ENCODE data around the gene TSC2. TPM values are rescaled to one million over a fixed set of nuclear protein-coding genes. Genes with fewer than 3 reads are reported as not detected.
"Not testable (repeated sequence)": the region's sequence is repeated elsewhere in the genome, so short reads cannot be mapped to it uniquely, and the experiment has no call there.

TSC2 gene
- total RNA-seq, 1 donor from 2014 or later, result 139 TPM

GRCh38 chr16:2121853-2122252 is 74.1 kb downstream of the TSC2 start:
- H3K27me3 Mint-ChIP-seq, result no peaks in the 10 kb centered on the region
- DNase-seq (no peak), ATAC-seq (ENCODE audit: low read depth) (no peak)
- POLR2A ChIA-PET, result interaction anchor here (0.6 to 1.7 kb wide), 2 partner anchors 33 to 366 kb away, joined by 3 to 10 read pairs; partner anchors contain the start of gene TRAF7
- H3K9me3 Mint-ChIP-seq, result no peaks in the 10 kb centered on the region
- no peak overlapping the region for H3K27ac Mint-ChIP-seq
- H3K36me3 Mint-ChIP-seq (ENCODE audit: low read depth), result no peaks in the 10 kb centered on the region
- no peak overlapping the region for H3K4me3 Mint-ChIP-seq
- TF ChIP-seq CTCF (IDR thresholded peaks at IDR 0.05), result no peak
- peaks cover 15% of the 10 kb centered on the region for H3K4me1 Mint-ChIP-seq
- intact Hi-C loops (cut with micrococcal nuclease), result loop anchor here (1.0 to 5.0 kb wide), 2 partner anchors 18 to 75 kb away; partner anchors contain the start of genes NTHL1 and TSC2
- CTCF ChIA-PET, result interaction anchor here (1.0 to 1.4 kb wide), 4 partner anchors 19 to 217 kb away, joined by 3 to 11 read pairs (median 4); no protein-coding TSS in a partner anchor

- Mint-ChIP-seq H3K4me3 (no peak overlapping the region), H3K36me3 (ENCODE audit: low read depth) (no peaks in the 10 kb centered on the region), H3K4me1 (peaks cover 18% of the 10 kb centered on the region), H3K27me3 (no peaks in the 10 kb centered on the region), H3K27ac (no peak overlapping the region), H3K9me3 (no peaks in the 10 kb centered on the region)
- TF ChIP-seq CTCF (IDR thresholded peaks at IDR 0.05), result no peak
- DNase-seq (no peak), ATAC-seq (ENCODE audit: low read depth) (no peak)
- ChIA-PET POLR2A (interaction anchor here (1.7 kb wide), 1 partner anchor 32 kb away, joined by 10 read pairs; the partner anchor contains the start of gene TRAF7), CTCF (no interaction called here)
- intact Hi-C loops (cut with micrococcal nuclease), result loop anchor here (5.0 kb wide), 1 partner anchor 75 kb away; the partner anchor contains the start of genes NTHL1 and TSC2
Observed at GRCh38 chr16:2122429-2122828, 74.6 kb downstream of the TSC2 start.

- intact Hi-C loops (cut with micrococcal nuclease), result loop anchor here (5.0 kb wide), 1 partner anchor 76 kb away; the partner anchor contains the start of genes NTHL1 and TSC2
- ATAC-seq (ENCODE audit: low read depth); H3K9me3 Mint-ChIP-seq; H3K36me3 Mint-ChIP-seq (ENCODE audit: low read depth); H3K27ac Mint-ChIP-seq; H3K4me3 Mint-ChIP-seq; H3K27me3 Mint-ChIP-seq; POLR2A ChIA-PET; DNase-seq: not testable (repeated sequence)
- peaks cover 20% of the 10 kb centered on the region for H3K4me1 Mint-ChIP-seq
- CTCF ChIA-PET, result interaction anchor here (0.6 kb wide), 1 partner anchor 18 kb away, joined by 3 read pairs; no protein-coding TSS in a partner anchor
Observed at GRCh38 chr16:2122934-2123683, 75.3 kb downstream of the TSC2 start.

- peaks cover 25% of the 10 kb centered on the region for H3K4me1 Mint-ChIP-seq
- H3K36me3 Mint-ChIP-seq (ENCODE audit: low read depth); DNase-seq; H3K27me3 Mint-ChIP-seq; ATAC-seq (ENCODE audit: low read depth); H3K27ac Mint-ChIP-seq; H3K4me3 Mint-ChIP-seq; POLR2A ChIA-PET; H3K9me3 Mint-ChIP-seq: not testable (repeated sequence)
- CTCF ChIA-PET, result interaction anchor here (0.6 kb wide), 1 partner anchor 17 kb away, joined by 3 read pairs; no protein-coding TSS in a partner anchor
- intact Hi-C loops (cut with micrococcal nuclease), result loop anchor here (5.0 kb wide), 1 partner anchor 77 kb away; the partner anchor contains the start of genes NTHL1 and TSC2
Observed at GRCh38 chr16:2123706-2124376, 76.1 kb downstream of the TSC2 start.

- ATAC-seq (ENCODE audit: low read depth); H3K36me3 Mint-ChIP-seq (ENCODE audit: low read depth); H3K4me3 Mint-ChIP-seq; H3K9me3 Mint-ChIP-seq; POLR2A ChIA-PET; H3K27ac Mint-ChIP-seq; CTCF ChIA-PET; DNase-seq; H3K27me3 Mint-ChIP-seq: not testable (repeated sequence)
- H3K4me1 Mint-ChIP-seq, result peaks cover 27% of the 10 kb centered on the region
- intact Hi-C loops (cut with micrococcal nuclease), result loop anchor here (5.0 kb wide), 1 partner anchor 77 kb away; the partner anchor contains the start of genes NTHL1 and TSC2
Observed at GRCh38 chr16:2124377-2124693, 76.5 kb downstream of the TSC2 start.

- H3K9me3 Mint-ChIP-seq; H3K27ac Mint-ChIP-seq; POLR2A ChIA-PET; ATAC-seq (ENCODE audit: low read depth); H3K27me3 Mint-ChIP-seq; H3K4me3 Mint-ChIP-seq; H3K36me3 Mint-ChIP-seq (ENCODE audit: low read depth); DNase-seq; CTCF ChIA-PET: not testable (repeated sequence)
- intact Hi-C loops (cut with micrococcal nuclease), result loop anchor here (5.0 kb wide), 1 partner anchor 78 kb away; the partner anchor contains the start of genes NTHL1 and TSC2
- H3K4me1 Mint-ChIP-seq, result peaks cover 27% of the 10 kb centered on the region
Observed at GRCh38 chr16:2124694-2125444, 77.1 kb downstream of the TSC2 start.

GRCh38 chr16:2125609-2126008 is 77.8 kb downstream of the TSC2 start:
- H3K27ac Mint-ChIP-seq; H3K4me3 Mint-ChIP-seq; ATAC-seq (ENCODE audit: low read depth); H3K9me3 Mint-ChIP-seq; CTCF ChIA-PET; intact Hi-C loops (cut with micrococcal nuclease); H3K27me3 Mint-ChIP-seq; POLR2A ChIA-PET; H3K36me3 Mint-ChIP-seq (ENCODE audit: low read depth); DNase-seq: not testable (repeated sequence)
- H3K4me1 Mint-ChIP-seq, result peaks cover 27% of the 10 kb centered on the region

GRCh38 chr16:2126161-2126743 is 78.5 kb downstream of the TSC2 start:
- H3K36me3 Mint-ChIP-seq (ENCODE audit: low read depth); CTCF ChIA-PET; H3K9me3 Mint-ChIP-seq: not testable (repeated sequence)

GRCh38 chr16:2126928-2127556 is 79.3 kb downstream of the TSC2 start:
- H3K9me3 Mint-ChIP-seq; DNase-seq; intact Hi-C loops (cut with micrococcal nuclease); ATAC-seq (ENCODE audit: low read depth); H3K4me3 Mint-ChIP-seq; H3K27me3 Mint-ChIP-seq; H3K27ac Mint-ChIP-seq; CTCF ChIA-PET; H3K36me3 Mint-ChIP-seq (ENCODE audit: low read depth): not testable (repeated sequence)
- POLR2A ChIA-PET, result interaction anchor here (1.1 kb wide), 1 partner anchor 28 kb away, joined by 3 read pairs; the partner anchor contains the start of gene TRAF7
- peaks cover 25% of the 10 kb centered on the region for H3K4me1 Mint-ChIP-seq

More at GRCh38 chr16:2126161-2126743, 78.5 kb downstream of the TSC2 start:
- intact Hi-C loops (cut with micrococcal nuclease); H3K4me3 Mint-ChIP-seq; H3K27me3 Mint-ChIP-seq; DNase-seq; H3K27ac Mint-ChIP-seq; ATAC-seq (ENCODE audit: low read depth): not testable (repeated sequence)
- POLR2A ChIA-PET, result interaction anchor here (1.1 kb wide), 1 partner anchor 29 kb away, joined by 3 read pairs; the partner anchor contains the start of gene TRAF7
- H3K4me1 Mint-ChIP-seq, result peaks cover 27% of the 10 kb centered on the region
